GM20000 (cell line): ENCODE data around the gene CYP1B1.

Experiments
- DNase-seq: peaks from one replicate; pipeline ENCODE4 v3.0.0; 2012; ENCODE audit warnings: low spot score
- TF ChIP-seq, protein P1 (sequence below): IDR thresholded peaks from 2 replicates; pipeline ENCODE4 v1.5.1; 2012; ENCODE audit warnings: mild to moderate bottlenecking, control low read depth; ENCODE audit errors: extremely low read depth, missing control alignments

The CYP1B1 gene

DNA sequence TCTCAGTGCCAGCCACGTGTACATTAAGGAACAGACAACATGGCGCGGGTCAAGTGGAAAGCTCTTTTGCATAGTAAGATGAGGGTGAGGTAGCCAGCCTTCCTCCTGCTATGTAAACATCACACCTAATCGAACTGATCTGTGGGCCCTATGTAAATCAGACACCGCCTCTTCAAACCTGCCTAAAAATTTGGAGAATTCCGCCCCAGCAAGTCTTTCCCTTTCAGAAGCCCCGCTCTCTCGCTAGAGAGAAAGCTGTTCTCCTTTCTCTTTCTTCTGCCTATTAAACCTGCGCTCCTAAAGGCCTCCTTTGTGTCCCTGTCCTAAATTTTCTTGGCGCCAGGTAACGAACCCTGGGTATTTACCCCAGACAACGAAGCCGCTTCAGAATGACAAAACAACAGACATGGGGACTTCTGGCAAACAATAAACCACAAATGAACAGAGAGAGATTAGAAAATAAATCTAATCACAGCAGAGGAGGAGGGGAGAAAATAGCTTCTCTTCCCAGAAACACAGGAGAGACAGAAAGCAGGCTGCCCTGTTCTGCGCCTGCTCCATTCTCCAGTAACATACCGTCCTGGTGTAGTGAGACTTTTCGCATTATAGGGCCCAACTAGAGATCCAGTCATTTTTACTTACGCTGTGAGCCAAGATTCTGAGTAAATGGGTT lies 31.9 kb upstream of the CYP1B1 start:
- TF ChIP-seq, protein P1, sequence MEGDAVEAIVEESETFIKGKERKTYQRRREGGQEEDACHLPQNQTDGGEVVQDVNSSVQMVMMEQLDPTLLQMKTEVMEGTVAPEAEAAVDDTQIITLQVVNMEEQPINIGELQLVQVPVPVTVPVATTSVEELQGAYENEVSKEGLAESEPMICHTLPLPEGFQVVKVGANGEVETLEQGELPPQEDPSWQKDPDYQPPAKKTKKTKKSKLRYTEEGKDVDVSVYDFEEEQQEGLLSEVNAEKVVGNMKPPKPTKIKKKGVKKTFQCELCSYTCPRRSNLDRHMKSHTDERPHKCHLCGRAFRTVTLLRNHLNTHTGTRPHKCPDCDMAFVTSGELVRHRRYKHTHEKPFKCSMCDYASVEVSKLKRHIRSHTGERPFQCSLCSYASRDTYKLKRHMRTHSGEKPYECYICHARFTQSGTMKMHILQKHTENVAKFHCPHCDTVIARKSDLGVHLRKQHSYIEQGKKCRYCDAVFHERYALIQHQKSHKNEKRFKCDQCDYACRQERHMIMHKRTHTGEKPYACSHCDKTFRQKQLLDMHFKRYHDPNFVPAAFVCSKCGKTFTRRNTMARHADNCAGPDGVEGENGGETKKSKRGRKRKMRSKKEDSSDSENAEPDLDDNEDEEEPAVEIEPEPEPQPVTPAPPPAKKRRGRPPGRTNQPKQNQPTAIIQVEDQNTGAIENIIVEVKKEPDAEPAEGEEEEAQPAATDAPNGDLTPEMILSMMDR: no peak

DNA sequence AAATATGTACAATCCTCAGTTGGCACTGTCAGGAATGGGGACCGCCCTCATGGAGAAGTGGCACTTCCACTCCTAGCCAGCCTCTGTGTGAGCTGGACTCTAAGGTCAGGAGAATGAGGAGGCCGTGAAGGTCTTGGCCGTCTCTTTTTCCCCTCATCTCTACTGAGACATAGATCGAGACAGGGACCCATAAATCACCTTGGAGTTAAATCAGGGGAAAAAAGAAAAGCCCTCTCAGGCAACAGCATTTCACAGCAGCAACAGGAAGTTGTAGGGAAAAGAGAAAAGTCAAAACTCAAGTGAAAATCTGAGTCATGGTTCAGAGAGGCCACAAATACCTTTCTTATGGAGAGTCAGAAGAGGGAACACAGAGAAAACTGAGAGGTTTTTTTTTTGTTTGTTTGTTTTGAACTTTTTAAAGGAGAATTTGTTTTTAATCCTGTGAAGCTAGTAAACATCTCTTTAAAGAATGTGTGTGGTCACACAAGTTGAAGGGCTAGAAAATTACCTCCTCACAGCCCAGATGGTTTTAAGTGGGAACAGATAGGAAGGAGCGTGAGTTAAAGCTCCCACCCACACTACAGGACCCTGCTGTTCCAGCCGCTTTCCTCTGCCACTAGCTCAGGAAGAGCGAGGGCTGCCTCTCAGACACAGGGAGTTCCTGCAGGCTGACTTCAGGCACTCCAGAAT lies 30.6 kb upstream of the CYP1B1 start:
- TF ChIP-seq, protein P1: no peak
- DNase-seq: no peak

More for the DNA sequence above, 31.9 kb upstream of the CYP1B1 start:
- DNase-seq: no peak

DNA sequence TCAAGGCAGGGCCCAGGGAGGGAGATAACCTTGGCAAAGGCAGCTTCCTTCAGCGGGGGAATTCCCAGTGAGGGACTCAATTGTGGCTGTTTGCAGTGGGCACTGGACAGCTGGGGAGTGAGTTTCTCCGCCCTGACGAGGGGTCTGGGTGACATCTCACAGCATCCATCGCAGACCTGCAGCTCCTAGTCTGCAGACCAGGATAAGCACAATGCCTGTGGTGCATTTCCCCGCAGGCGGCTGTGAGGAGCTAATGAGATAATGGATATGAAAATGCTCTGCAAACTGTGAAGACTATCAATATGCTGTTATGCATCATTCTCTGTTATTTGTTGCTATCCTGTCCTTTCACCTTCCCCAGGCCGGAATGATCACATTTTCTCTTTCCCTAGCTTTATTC lies 30.0 kb upstream of the CYP1B1 start:
- DNase-seq: no peak
- TF ChIP-seq, protein P1: no peak

DNA sequence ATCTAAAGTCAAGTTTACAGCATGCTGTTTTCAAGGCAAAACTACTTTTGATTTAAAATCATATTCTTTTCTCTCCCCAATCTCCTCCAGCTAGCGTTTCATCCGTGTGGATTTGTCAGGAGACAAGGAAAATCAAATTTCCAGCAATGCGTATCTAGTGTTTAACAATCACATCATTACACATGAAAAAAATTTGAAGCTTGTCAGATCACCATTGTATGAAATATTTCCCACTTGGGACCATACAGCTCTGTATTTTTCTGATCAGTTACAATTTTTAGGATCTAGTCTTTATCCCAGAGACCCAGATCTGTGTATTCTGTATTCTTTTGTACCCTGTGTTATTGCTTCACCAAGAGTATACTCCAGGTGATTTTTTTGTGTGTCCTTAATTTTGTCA lies 28.6 kb upstream of the CYP1B1 start:
- DNase-seq: no peak
- TF ChIP-seq, protein P1: no peak

DNA sequence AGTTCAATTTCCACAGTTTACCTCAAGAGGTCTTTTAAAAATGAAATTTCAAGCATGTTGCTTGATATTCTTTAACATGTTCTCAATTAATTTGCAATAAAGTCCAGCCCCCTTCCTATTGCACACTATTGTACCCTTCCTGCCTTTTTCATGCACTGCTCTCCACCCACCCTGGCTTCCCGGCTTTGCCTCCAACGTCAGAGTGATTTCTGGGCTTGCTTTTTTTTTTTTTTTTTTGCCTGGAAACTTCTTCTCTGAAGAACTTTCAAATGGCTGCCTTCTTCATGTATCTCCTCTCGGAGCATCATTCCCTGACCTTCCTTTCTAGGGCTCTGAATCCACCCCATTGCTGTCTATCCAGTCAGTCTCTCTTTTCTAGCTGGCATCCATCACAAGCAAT lies 24.4 kb upstream of the CYP1B1 start:
- TF ChIP-seq, protein P1: no peak
- DNase-seq: no peak

DNA sequence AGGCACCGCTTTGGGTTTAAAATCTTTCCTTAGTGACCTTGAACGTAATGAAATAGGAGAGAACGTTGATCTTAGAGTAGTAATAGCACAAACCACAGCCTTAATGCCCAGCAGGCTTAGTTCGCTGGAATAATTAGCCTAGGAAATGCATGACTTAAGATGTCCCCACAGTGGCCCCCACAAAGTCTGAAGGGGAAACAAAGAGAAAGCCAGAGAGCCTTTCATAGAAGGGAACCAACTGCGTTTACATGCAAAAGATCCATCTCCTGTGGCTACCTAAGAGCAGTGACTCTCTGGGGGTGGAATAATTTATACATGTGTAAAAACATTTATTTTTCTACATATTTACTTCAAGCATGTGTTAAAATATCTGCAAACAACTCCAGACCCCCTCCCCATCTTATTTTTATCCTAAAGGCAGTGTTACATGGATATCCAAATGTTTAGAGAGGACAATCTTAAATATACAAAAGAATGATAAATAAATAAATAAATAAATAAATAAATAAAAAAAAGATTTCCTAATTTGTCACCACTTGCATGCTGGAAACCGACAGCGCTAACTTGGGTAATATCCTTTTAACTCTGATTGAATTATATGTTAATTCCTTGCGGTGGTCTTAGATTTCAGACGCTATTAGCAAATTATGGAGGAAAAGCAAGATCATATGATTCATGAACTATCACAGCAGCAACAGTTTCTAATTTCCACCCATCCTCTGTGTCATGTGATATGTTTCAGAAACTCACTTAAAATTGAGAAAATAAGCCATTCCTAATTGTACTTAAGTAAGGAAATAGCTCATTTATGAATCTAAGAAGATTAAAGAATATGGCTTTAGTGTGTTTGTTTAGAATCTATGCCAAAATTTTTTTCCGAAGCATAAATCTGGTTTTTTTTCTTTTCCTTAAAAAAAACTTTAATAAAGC lies 23.4 kb upstream of the CYP1B1 start:
- TF ChIP-seq, protein P1: no peak
- DNase-seq: no peak
